Measurements from ENCODE around the gene SPRED2.

GRCh38 chr2:65279756-65280155 lies 152.6 kb downstream of the SPRED2 start:
- TF ChIP-seq CTCF (IDR thresholded peaks at IDR 0.05; ENCODE audit: poor library complexity, severe bottlenecking) (no peak), EZH2 (IDR thresholded peaks at IDR 0.05; ENCODE audit: borderline replicate concordance, insufficient read depth, low read length, poor library complexity, severe bottlenecking) (no peak), SMC3 (conservative IDR thresholded peaks at IDR 0.05; ENCODE audit: poor library complexity) (no peak), RAD21 (conservative IDR thresholded peaks at IDR 0.05) (no peak), POLR2AphosphoS5 (IDR thresholded peaks at IDR 0.05) (no peak), TAF1 (IDR thresholded peaks at IDR 0.05; ENCODE audit: low read depth) (no peak), EP300 (conservative IDR thresholded peaks at IDR 0.05; ENCODE audit: poor library complexity, severe bottlenecking) (no peak)
